Activated CD4-positive, alpha-beta memory T cell treated with anti-CD3 and anti-CD28 coated beads, Interleukin-2, amount 10 ng/mL, durations not matched to agents 7 days and 5 days (primary cell): Measurements from ENCODE around the gene GZF1. TPM values are rescaled to one million over a fixed set of nuclear protein-coding genes. Genes with fewer than 3 reads are reported as not detected.

Experiments used
- CTCF ChIA-PET: fragments of 350-600 bp; sonication (Branson Sonifier 250); formaldehyde crosslinking; loops from one replicate; lab custom pipeline; 2021; ENCODE audit warnings: antibody characterized with exemption, inconsistent platforms; lab: Charles Lee
- POLR2A ChIA-PET: fragments of 350-600 bp; sonication (Branson Sonifier 250); formaldehyde crosslinking; loops from one replicate; lab custom pipeline; 2021; ENCODE audit warnings: antibody characterized with exemption; lab: Charles Lee
- DNase-seq: peaks from one replicate; pipeline ENCODE4 v3.0.0-alpha.2; 2020
- H3K27ac Mint-ChIP-seq: one replicate; pipeline ENCODE4 v1.8.0; 2021; ENCODE audit warnings: mild to moderate bottlenecking, mixed read lengths
- H3K27me3 Mint-ChIP-seq: one replicate; pipeline ENCODE4 v1.8.0; 2021; ENCODE audit warnings: mixed read lengths
- H3K36me3 Mint-ChIP-seq: one replicate; pipeline ENCODE4 v1.8.0; 2021; ENCODE audit warnings: low read depth, mixed read lengths
- H3K4me1 Mint-ChIP-seq: one replicate; pipeline ENCODE4 v1.8.0; 2021; ENCODE audit warnings: mixed read lengths
- H3K4me3 Mint-ChIP-seq: one replicate; pipeline ENCODE4 v1.8.0; 2021; ENCODE audit warnings: mild to moderate bottlenecking, mixed read lengths
- H3K9me3 Mint-ChIP-seq: one replicate; pipeline ENCODE4 v1.8.0; 2021; ENCODE audit warnings: mixed read lengths
- total RNA-seq, 2 experiments: library from RNA; stranded (reverse); gene quantifications; one replicate each; pipeline ENCODE4 v1.2.3, GENCODE V29; 2021

GZF1 gene
- total RNA-seq, 2 experiments from 2014 or later, result 13.5 to 14.3 TPM

DNA sequence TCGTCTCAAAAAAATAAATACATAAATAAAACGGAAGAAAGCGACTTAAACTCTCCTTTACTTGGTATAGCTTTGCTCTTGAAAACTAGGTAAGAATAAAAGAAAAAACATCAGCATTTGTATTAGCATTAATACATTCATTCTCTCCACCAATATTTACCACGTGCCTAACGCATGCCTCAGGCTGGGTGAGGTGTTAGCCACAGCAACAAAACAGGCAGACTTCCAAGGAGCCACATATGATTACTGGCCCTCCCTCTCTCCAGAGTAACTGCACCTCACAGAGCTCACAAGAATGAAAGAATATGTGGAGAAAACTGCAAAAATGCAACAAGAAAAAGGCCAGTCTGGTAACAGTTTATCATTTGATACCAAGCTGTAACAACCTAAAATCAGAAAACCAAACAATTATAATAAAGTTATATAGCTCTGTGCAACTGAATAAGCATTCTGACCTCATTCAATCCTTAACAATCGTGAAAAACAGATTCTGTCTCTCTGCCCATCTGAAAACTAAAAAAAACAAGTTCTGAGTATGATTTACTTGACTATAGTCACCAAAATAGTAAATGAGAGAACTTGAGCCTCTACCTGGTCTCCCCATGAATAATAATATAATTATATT is 54.1 kb downstream of the GZF1 start:
- peaks cover 51% of the 10 kb centered on the region for H3K4me1 Mint-ChIP-seq
- POLR2A ChIA-PET, result interaction anchor here (5.9 to 8.1 kb wide), 3 partner anchors 15 to 65 kb away, joined by 42 to 122 read pairs (median 58); partner anchors contain the start of gene NXT1
- DNase-seq, result no peak

DNA sequence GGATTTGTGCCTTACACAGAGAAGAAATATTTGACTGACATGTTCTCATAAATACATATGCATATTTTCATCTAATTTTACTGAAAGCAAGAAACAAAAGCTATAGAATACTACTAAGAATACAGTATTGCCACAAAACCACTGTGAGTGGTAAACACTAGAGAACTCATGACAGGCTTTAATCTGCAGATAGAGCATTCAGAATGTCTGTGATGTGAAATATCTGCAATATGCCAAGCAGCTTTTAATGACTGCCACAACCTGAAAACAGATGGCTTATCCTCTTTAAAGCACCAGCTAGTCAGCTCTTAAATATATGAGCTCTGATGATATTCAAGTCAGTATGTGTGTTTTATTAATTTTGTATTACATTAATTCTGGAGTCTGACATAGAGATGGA is 55.9 kb downstream of the GZF1 start:
- ChIA-PET POLR2A (interaction anchor here (0.9 to 8.1 kb wide), 5 partner anchors 17 to 67 kb away, joined by 3 to 122 read pairs (median 42); partner anchors contain the start of gene NXT1), CTCF (interaction anchor here (0.8 to 7.7 kb wide), 3 partner anchors 11 to 68 kb away, joined by 3 to 79 read pairs (median 44); partner anchors contain the start of gene NXT1)
- Mint-ChIP-seq H3K4me1 (peaks cover 64% of the 10 kb centered on the region), H3K27me3 (no peaks in the 10 kb centered on the region), H3K27ac (peak overlapping the region; percentile 71), H3K9me3 (no peaks in the 10 kb centered on the region), H3K36me3 (peaks cover 12% of the 10 kb centered on the region), H3K4me3 (no peak overlapping the region)
- DNase-seq, result no peak

More for the DNA sequence above, 54.1 kb downstream of the GZF1 start:
- peaks cover 23% of the 10 kb centered on the region for H3K36me3 Mint-ChIP-seq
- CTCF ChIA-PET, result interaction anchor here (0.9 to 7.7 kb wide), 3 partner anchors 22 to 66 kb away, joined by 3 to 79 read pairs (median 3); partner anchors contain the start of gene NXT1
- H3K27ac Mint-ChIP-seq, result peak overlapping the region; percentile 21
- H3K4me3 Mint-ChIP-seq, result no peak overlapping the region
- no peaks in the 10 kb centered on the region for H3K9me3 Mint-ChIP-seq
- no peaks in the 10 kb centered on the region for H3K27me3 Mint-ChIP-seq

DNA sequence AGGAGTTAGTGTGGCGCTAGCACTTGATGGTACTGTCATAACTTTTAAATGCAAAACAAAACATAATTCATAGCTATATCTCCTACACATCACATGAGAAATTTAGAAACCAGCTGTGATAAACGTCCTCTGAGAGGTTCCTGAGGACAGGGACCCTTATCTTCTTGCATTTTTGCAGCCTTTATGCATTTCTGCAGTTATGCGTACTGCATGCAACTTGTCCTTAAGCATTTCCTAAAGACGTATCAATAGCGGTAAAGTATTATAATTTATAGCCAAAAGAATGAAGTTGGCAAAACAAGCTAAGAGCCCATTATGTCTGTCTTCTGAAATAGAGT is 57.6 kb downstream of the GZF1 start:
- CTCF ChIA-PET, result interaction anchor here (1.2 to 7.7 kb wide), 7 partner anchors 10 to 80 kb away, joined by 3 to 79 read pairs (median 3); partner anchors contain the start of gene NXT1
- POLR2A ChIA-PET, result interaction anchor here (1.0 to 8.1 kb wide), 8 partner anchors 10 to 69 kb away, joined by 3 to 122 read pairs (median 6); partner anchors contain the start of gene NXT1
- H3K4me1 Mint-ChIP-seq, result peaks cover 61% of the 10 kb centered on the region
- peak overlapping the region; percentile 92 for H3K27ac Mint-ChIP-seq
- no peaks in the 10 kb centered on the region for H3K9me3 Mint-ChIP-seq
- H3K4me3 Mint-ChIP-seq, result peak overlapping the region; percentile 95
- no peak for DNase-seq
- H3K27me3 Mint-ChIP-seq, result no peaks in the 10 kb centered on the region
- peaks cover 12% of the 10 kb centered on the region for H3K36me3 Mint-ChIP-seq

DNA sequence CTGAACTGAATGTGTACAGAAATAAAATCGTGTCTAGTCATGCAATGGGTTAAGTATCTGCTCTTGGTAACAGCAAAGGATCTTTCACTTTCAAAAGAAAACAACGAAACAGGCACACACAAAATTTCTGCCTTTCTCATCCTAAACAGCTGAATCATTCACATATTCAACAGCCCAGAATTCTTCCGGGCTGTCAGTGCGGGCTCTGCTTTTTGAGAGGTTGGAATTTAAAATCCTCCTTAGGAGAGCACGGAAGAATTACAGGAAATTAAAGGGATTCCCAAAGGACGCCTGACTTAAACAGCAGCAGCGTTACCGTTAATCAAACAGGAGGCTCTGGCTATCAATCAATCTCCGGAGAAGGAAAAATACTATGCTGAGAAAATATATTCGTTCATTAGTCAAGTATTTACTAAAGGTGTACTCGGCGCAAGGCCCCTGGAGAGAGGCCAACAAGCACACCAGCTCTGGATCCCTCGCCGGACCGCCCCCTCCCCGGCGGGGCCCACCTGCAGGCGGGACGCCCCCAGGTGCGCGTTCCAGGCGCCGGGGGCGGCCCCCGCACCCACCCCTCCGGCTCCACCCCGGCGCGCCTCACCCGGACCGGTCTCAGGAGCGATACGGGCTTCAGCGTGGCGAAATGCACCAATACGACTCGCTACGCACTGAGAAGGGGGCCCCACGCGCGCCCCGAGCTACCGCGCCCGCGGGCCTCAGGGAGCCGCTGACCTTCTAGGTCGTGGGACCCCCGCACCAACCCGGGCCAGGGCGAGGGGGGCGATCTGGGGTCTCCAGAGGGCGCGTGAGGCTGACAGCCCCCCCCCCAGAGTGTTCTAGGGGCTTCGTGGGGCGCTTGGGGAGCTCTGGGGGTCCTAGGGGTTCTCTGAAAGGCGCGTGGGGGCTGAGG is 58.3 kb downstream of the GZF1 start:
- no peaks in the 10 kb centered on the region for H3K27me3 Mint-ChIP-seq
- CTCF ChIA-PET, result interaction anchor here (0.8 to 7.7 kb wide), 9 partner anchors 10 to 81 kb away, joined by 3 to 79 read pairs (median 4); partner anchors contain the start of gene NXT1
- H3K9me3 Mint-ChIP-seq, result no peaks in the 10 kb centered on the region
- peaks cover 59% of the 10 kb centered on the region for H3K4me1 Mint-ChIP-seq
- peak overlapping the region; percentile 92 for H3K27ac Mint-ChIP-seq
- DNase-seq, result peak; percentile 47
- H3K4me3 Mint-ChIP-seq, result peak overlapping the region; percentile 95
- peaks cover 12% of the 10 kb centered on the region for H3K36me3 Mint-ChIP-seq
- POLR2A ChIA-PET, result interaction anchor here (1.0 to 8.1 kb wide), 9 partner anchors 11 to 69 kb away, joined by 3 to 122 read pairs (median 4); partner anchors contain the start of gene NXT1

DNA sequence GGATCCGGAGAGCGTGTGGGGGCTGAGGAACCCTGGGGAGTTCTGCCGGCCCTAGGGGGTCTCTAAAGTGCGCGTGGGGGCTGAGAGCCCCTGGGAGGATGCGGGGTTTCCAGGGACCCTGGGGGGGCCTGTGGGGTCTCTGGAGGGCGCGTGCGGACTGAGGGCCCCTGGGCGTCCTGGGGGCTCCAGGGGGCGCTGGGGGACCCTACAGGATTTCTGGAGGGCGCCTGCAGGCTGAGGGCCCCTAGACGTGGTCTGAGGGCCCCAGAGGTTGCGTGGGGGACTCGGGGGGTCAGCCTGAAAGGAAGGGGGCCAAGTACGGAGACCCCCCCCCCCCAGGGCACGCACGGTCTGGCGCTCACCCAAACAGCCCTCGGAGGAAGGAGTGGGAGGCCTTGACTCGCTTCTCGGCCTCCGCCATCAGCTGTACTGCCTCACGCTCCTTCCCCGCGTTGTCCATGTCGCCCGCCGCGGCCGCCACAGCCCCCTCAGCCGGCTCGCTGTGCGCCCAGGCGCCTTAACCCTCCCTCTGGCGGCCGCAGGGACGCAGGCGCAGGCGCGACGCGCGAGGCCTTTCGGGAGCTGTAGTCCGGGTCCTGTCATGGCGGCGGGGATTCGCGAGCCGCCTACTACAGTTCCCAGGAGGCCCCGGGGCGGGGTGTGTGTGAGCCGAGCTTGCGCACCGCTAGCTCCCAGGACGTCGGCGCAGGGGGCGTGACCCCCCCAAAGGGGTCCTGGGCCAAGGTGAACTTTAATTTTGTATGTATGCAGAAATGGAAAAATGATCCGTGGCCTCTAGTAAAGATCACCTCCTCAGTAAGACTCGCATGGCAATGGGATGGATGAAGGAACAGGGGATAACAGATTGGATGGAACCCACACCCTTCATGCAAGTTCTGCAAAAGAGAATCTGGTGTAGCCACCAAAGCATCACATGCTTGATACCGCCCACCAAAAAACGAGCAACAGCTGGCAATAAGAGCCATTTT is 59.3 kb downstream of the GZF1 start, which contains the start of gene NAPB:
Gene NAPB, minus strand, starts transcription at position 546 of the 989 bp plus-strand sequence. Its CDS starts 86 bp downstream, at position 460.
- H3K27me3 Mint-ChIP-seq, result no peaks in the 10 kb centered on the region
- peaks cover 51% of the 10 kb centered on the region for H3K4me1 Mint-ChIP-seq
- DNase-seq, result peak; percentile 94
- ChIA-PET CTCF (interaction anchor here (0.6 to 7.7 kb wide), 17 partner anchors 15 to 278 kb away, joined by 3 to 79 read pairs (median 4); partner anchors contain the start of gene NXT1), POLR2A (interaction anchor here (0.6 to 8.1 kb wide), 12 partner anchors 12 to 278 kb away, joined by 3 to 122 read pairs (median 4); partner anchors contain the start of genes GZF1 and NXT1)
- peak within 1 kb of the TSS; percentile 71 for H3K27ac Mint-ChIP-seq
- H3K36me3 Mint-ChIP-seq, result peaks cover 7% of the 10 kb centered on the region
- no peaks in the 10 kb centered on the region for H3K9me3 Mint-ChIP-seq
- peak within 1 kb of the TSS; percentile 95 for H3K4me3 Mint-ChIP-seq

Other genes starting within 250 kb of the GZF1 start
- gene NXT1, start 11.4 kb upstream of the GZF1 start, total RNA-seq, result 10 to 100 TPM; 26.2 to 28.4 TPM
- 10 to 100 TPM; 16.0 TPM for gene NAPB, start 59.3 kb downstream of the GZF1 start, total RNA-seq
- not detected for gene CSTL1, start 77.5 kb downstream of the GZF1 start, total RNA-seq
- gene CST11, start 90.7 kb downstream of the GZF1 start, total RNA-seq, result not detected
- gene CST8, start 128.9 kb downstream of the GZF1 start, total RNA-seq, result not detected
- gene CST9L, start 206.3 kb downstream of the GZF1 start, total RNA-seq, result not detected
- gene CST9, start 243.7 kb downstream of the GZF1 start, total RNA-seq, result not detected